SJSA1 (cell line): ENCODE results near the gene RIMBP3B. TPM values are rescaled to one million over a fixed set of nuclear protein-coding genes. Genes with fewer than 3 reads are reported as not detected.
A peak's percentile ranks its signal among the peaks of the same experiment; 100 is the strongest.
"Not testable (repeated sequence)": the region's sequence is repeated elsewhere in the genome, so short reads cannot be mapped to it uniquely, and the experiment has no call there.

Source experiments
- DNase-seq, 2 experiments: peaks; one replicate each; pipeline ENCODE4 v3.0.0-alpha.2; 2015 to 2020; ENCODE audit warnings: low spot score in 2 of 2, low read depth in 1 of 2
- H3K27ac ChIP-seq: fragments of 250-450 bp; sonication (Bioruptor Pico); 2 replicates; pipeline ENCODE4 v1.5.1; 2020; ENCODE audit warnings: mild to moderate bottlenecking, moderate library complexity
- H3K27me3 ChIP-seq: fragments of 250-450 bp; sonication (Bioruptor Pico); replicated peaks from 2 replicates; pipeline ENCODE4 v1.5.1; 2020; ENCODE audit warnings: mild to moderate bottlenecking, moderate library complexity
- H3K36me3 ChIP-seq: fragments of 250-450 bp; sonication (Bioruptor Pico); 2 replicates; pipeline ENCODE4 v1.5.1; 2020; ENCODE audit warnings: mild to moderate bottlenecking
- H3K4me1 ChIP-seq: fragments of 250-450 bp; sonication (Bioruptor Pico); replicated peaks from 2 replicates; pipeline ENCODE4 v1.6.1; 2021; ENCODE audit warnings: mild to moderate bottlenecking
- H3K4me3 ChIP-seq: fragments of 250-450 bp; sonication (Bioruptor Pico); 2 replicates; pipeline ENCODE4 v1.5.1; 2020; ENCODE audit warnings: mild to moderate bottlenecking
- H3K9me3 ChIP-seq: fragments of 250-450 bp; sonication (Bioruptor Pico); replicated peaks from 2 replicates; pipeline ENCODE4 v1.5.1; 2020; ENCODE audit warnings: mild to moderate bottlenecking
- total RNA-seq: library from RNA; depleted of rRNA; stranded (reverse); fragments of >200 nt; shearing (Covaris generic); gene quantifications from 2 replicates; pipeline ENCODE4 v1.2.3, GENCODE V29; 2014; rRNA removed

The RIMBP3B gene
- total RNA-seq, 1 experiment from 2014 or later: 0.89 TPM

GRCh38 chr22:21435998-21436810 is 52.7 kb downstream of the RIMBP3B start:
- H3K4me1 ChIP-seq, H3K9me3 ChIP-seq, H3K36me3 ChIP-seq, H3K4me3 ChIP-seq, H3K27me3 ChIP-seq, H3K27ac ChIP-seq: not testable (repeated sequence)
- DNase-seq: peak in 1 of 2 experiments; percentile 36

- not testable (repeated sequence) for H3K4me1 ChIP-seq, H3K36me3 ChIP-seq, H3K4me3 ChIP-seq, H3K9me3 ChIP-seq, DNase-seq, H3K27ac ChIP-seq, H3K27me3 ChIP-seq
Observed at GRCh38 chr22:21438013-21438412, 54.5 kb downstream of the RIMBP3B start.

Other genes starting within 250 kb of the RIMBP3B start
- gene HIC2, start 33.6 kb downstream of the RIMBP3B start, total RNA-seq: 3.5 and 5.4 TPM in 2 replicates
- 1.2 TPM in 1 of 2 replicates, not detected in the other for gene TMEM191C, start 83.6 kb downstream of the RIMBP3B start, total RNA-seq
- gene RIMBP3C, start 167.7 kb downstream of the RIMBP3B start, total RNA-seq: 0.76 and 0.81 TPM in 2 replicates
- gene UBE2L3, start 184.0 kb downstream of the RIMBP3B start, total RNA-seq: 79.5 and 94.3 TPM in 2 replicates
- gene YDJC, start 246.3 kb downstream of the RIMBP3B start, total RNA-seq: 36.4 and 47.9 TPM in 2 replicates
- 0.13 TPM in 1 of 2 replicates, not detected in the other for gene CCDC116, start 249.0 kb downstream of the RIMBP3B start, total RNA-seq